Measurements from ENCODE around the gene GABRB3. TPM values are rescaled to one million over a fixed set of nuclear protein-coding genes. Genes with fewer than 3 reads are reported as not detected.

Gene GABRB3
- total RNA-seq, 2 donors from 2014 or later, result 0.07 TPM; not detected in 1

GRCh38 chr15:26661107-26661506, 111.8 kb downstream of the GABRB3 start:
- H3K9me3 Mint-ChIP-seq, result peaks cover 2 to 4% of the 10 kb centered on the region in 2 donors
- H3K4me3 Mint-ChIP-seq, result no peak overlapping the region
- peaks cover 0 to 2% of the 10 kb centered on the region in 2 donors for H3K36me3 Mint-ChIP-seq (ENCODE audit: insufficient read depth in 2 of 2)
- H3K4me1 Mint-ChIP-seq (ENCODE audit: low read depth), result no peaks in the 10 kb centered on the region
- no peak overlapping the region for H3K27ac Mint-ChIP-seq
- DNase-seq, result no peak
- no peaks in the 10 kb centered on the region for H3K27me3 Mint-ChIP-seq (ENCODE audit: low read depth)
- ATAC-seq (replicated peaks in 1 of 2), result no peak

GRCh38 chr15:26660241-26660640, 112.6 kb downstream of the GABRB3 start:
- ATAC-seq (replicated peaks in 1 of 2), result no peak
- H3K4me1 Mint-ChIP-seq (ENCODE audit: low read depth), result no peaks in the 10 kb centered on the region
- H3K4me3 Mint-ChIP-seq, result no peak overlapping the region
- no peak overlapping the region for H3K27ac Mint-ChIP-seq
- H3K9me3 Mint-ChIP-seq, result peaks cover 2 to 4% of the 10 kb centered on the region in 2 donors
- H3K36me3 Mint-ChIP-seq (ENCODE audit: insufficient read depth in 2 of 2), result peaks cover 0 to 2% of the 10 kb centered on the region in 2 donors
- H3K27me3 Mint-ChIP-seq (ENCODE audit: low read depth), result no peaks in the 10 kb centered on the region
- no peak for DNase-seq

GRCh38 chr15:26658290-26658689, 114.6 kb downstream of the GABRB3 start:
- Mint-ChIP-seq H3K4me1 (ENCODE audit: low read depth) (no peaks in the 10 kb centered on the region), H3K36me3 (ENCODE audit: insufficient read depth in 2 of 2) (peaks cover 0 to 4% of the 10 kb centered on the region in 2 donors), H3K4me3 (no peak overlapping the region), H3K9me3 (peaks cover 2 to 3% of the 10 kb centered on the region in 2 donors), H3K27me3 (ENCODE audit: low read depth) (no peaks in the 10 kb centered on the region), H3K27ac (no peak overlapping the region)
- no peak for DNase-seq
- no peak for ATAC-seq (replicated peaks in 1 of 2)

GRCh38 chr15:26656080-26656479, 116.8 kb downstream of the GABRB3 start:
- no peaks in the 10 kb centered on the region for H3K27me3 Mint-ChIP-seq (ENCODE audit: low read depth)
- peaks cover 0 to 4% of the 10 kb centered on the region in 2 donors for H3K36me3 Mint-ChIP-seq (ENCODE audit: insufficient read depth in 2 of 2)
- H3K4me1 Mint-ChIP-seq (ENCODE audit: low read depth), result no peaks in the 10 kb centered on the region
- ATAC-seq (replicated peaks in 1 of 2) (no peak), DNase-seq (no peak)
- peaks cover 5 to 6% of the 10 kb centered on the region in 2 donors for H3K9me3 Mint-ChIP-seq
- no peak overlapping the region for H3K27ac Mint-ChIP-seq
- H3K4me3 Mint-ChIP-seq, result no peak overlapping the region

GRCh38 chr15:26651909-26652308, 121.0 kb downstream of the GABRB3 start:
- Mint-ChIP-seq H3K36me3 (ENCODE audit: insufficient read depth in 2 of 2) (peaks cover 0 to 1% of the 10 kb centered on the region in 2 donors), H3K27me3 (ENCODE audit: low read depth) (no peaks in the 10 kb centered on the region), H3K4me3 (no peak overlapping the region)

GRCh38 chr15:26648676-26649075, 124.2 kb downstream of the GABRB3 start:
- ATAC-seq (replicated peaks in 1 of 2), result no peak
- DNase-seq, result no peak
- Mint-ChIP-seq H3K4me1 (ENCODE audit: low read depth) (no peaks in the 10 kb centered on the region), H3K9me3 (peaks cover 12% of the 10 kb centered on the region in 2 donors), H3K27ac (no peak overlapping the region), H3K36me3 (ENCODE audit: insufficient read depth in 2 of 2) (peaks cover 0 to 1% of the 10 kb centered on the region in 2 donors), H3K4me3 (no peak overlapping the region), H3K27me3 (ENCODE audit: low read depth) (no peaks in the 10 kb centered on the region)

More at GRCh38 chr15:26651909-26652308, 121.0 kb downstream of the GABRB3 start:
- H3K9me3 Mint-ChIP-seq, result peaks cover 10 to 12% of the 10 kb centered on the region in 2 donors
- no peak for ATAC-seq (replicated peaks in 1 of 2)
- DNase-seq, result no peak
- no peaks in the 10 kb centered on the region for H3K4me1 Mint-ChIP-seq (ENCODE audit: low read depth)
- H3K27ac Mint-ChIP-seq, result no peak overlapping the region

GRCh38 chr15:26644948-26645347, 127.9 kb downstream of the GABRB3 start:
- Mint-ChIP-seq H3K4me3 (no peak overlapping the region), H3K27me3 (ENCODE audit: low read depth) (no peaks in the 10 kb centered on the region), H3K27ac (no peak overlapping the region), H3K4me1 (ENCODE audit: low read depth) (no peaks in the 10 kb centered on the region), H3K9me3 (peaks cover 8 to 9% of the 10 kb centered on the region in 2 donors), H3K36me3 (ENCODE audit: insufficient read depth in 2 of 2) (no peaks in the 10 kb centered on the region)
- DNase-seq, result no peak
- ATAC-seq (replicated peaks in 1 of 2), result no peak

GRCh38 chr15:26641144-26641543, 131.7 kb downstream of the GABRB3 start:
- ATAC-seq (replicated peaks in 1 of 2), result no peak
- Mint-ChIP-seq H3K4me3 (no peak overlapping the region), H3K9me3 (peaks cover 1 to 12% of the 10 kb centered on the region in 2 donors), H3K27ac (no peak overlapping the region), H3K4me1 (ENCODE audit: low read depth) (no peaks in the 10 kb centered on the region), H3K27me3 (ENCODE audit: low read depth) (no peaks in the 10 kb centered on the region), H3K36me3 (ENCODE audit: insufficient read depth in 2 of 2) (no peaks in the 10 kb centered on the region)
- no peak for DNase-seq

- ATAC-seq (replicated peaks in 1 of 2) (no peak), DNase-seq (no peak)
- H3K27ac Mint-ChIP-seq, result no peak overlapping the region
Measured at GRCh38 chr15:26640601-26641000, 132.3 kb downstream of the GABRB3 start.

GRCh38 chr15:26639966-26640365, 132.9 kb downstream of the GABRB3 start:
- Mint-ChIP-seq H3K27me3 (ENCODE audit: low read depth) (no peaks in the 10 kb centered on the region), H3K4me3 (no peak overlapping the region), H3K27ac (no peak overlapping the region), H3K36me3 (ENCODE audit: insufficient read depth in 2 of 2) (no peaks in the 10 kb centered on the region), H3K9me3 (peaks cover 1 to 12% of the 10 kb centered on the region in 2 donors), H3K4me1 (ENCODE audit: low read depth) (no peaks in the 10 kb centered on the region)
- no peak for ATAC-seq (replicated peaks in 1 of 2)
- no peak for DNase-seq

More at GRCh38 chr15:26640601-26641000, 132.3 kb downstream of the GABRB3 start:
- H3K36me3 Mint-ChIP-seq (ENCODE audit: insufficient read depth in 2 of 2), result no peaks in the 10 kb centered on the region
- no peaks in the 10 kb centered on the region for H3K4me1 Mint-ChIP-seq (ENCODE audit: low read depth)
- no peaks in the 10 kb centered on the region for H3K27me3 Mint-ChIP-seq (ENCODE audit: low read depth)
- no peak overlapping the region for H3K4me3 Mint-ChIP-seq
- H3K9me3 Mint-ChIP-seq, result peaks cover 1 to 12% of the 10 kb centered on the region in 2 donors

GRCh38 chr15:26635614-26636013, 137.3 kb downstream of the GABRB3 start:
- H3K4me1 Mint-ChIP-seq (ENCODE audit: low read depth), result no peaks in the 10 kb centered on the region
- H3K36me3 Mint-ChIP-seq (ENCODE audit: insufficient read depth in 2 of 2), result peaks cover 0 to 1% of the 10 kb centered on the region in 2 donors
- H3K27me3 Mint-ChIP-seq (ENCODE audit: low read depth), result no peaks in the 10 kb centered on the region
- H3K4me3 Mint-ChIP-seq, result no peak overlapping the region
- H3K27ac Mint-ChIP-seq, result no peak overlapping the region
- DNase-seq, result no peak
- H3K9me3 Mint-ChIP-seq, result peaks cover 3 to 10% of the 10 kb centered on the region in 2 donors
- ATAC-seq (replicated peaks in 1 of 2), result no peak

- Mint-ChIP-seq H3K4me1 (ENCODE audit: low read depth) (no peaks in the 10 kb centered on the region), H3K9me3 (peaks cover 3 to 10% of the 10 kb centered on the region in 2 donors), H3K27me3 (ENCODE audit: low read depth) (no peaks in the 10 kb centered on the region), H3K36me3 (ENCODE audit: insufficient read depth in 2 of 2) (peaks cover 0 to 1% of the 10 kb centered on the region in 2 donors), H3K4me3 (no peak overlapping the region), H3K27ac (no peak overlapping the region)
- DNase-seq (no peak), ATAC-seq (replicated peaks in 1 of 2) (no peak)
Measured at GRCh38 chr15:26635105-26635504, 137.8 kb downstream of the GABRB3 start.

- no peak overlapping the region for H3K27ac Mint-ChIP-seq
- H3K4me1 Mint-ChIP-seq (ENCODE audit: low read depth), result no peaks in the 10 kb centered on the region
- H3K27me3 Mint-ChIP-seq (ENCODE audit: low read depth), result no peaks in the 10 kb centered on the region
- no peak for DNase-seq
- peaks cover 0 to 1% of the 10 kb centered on the region in 2 donors for H3K36me3 Mint-ChIP-seq (ENCODE audit: insufficient read depth in 2 of 2)
- H3K9me3 Mint-ChIP-seq, result peaks cover 3 to 8% of the 10 kb centered on the region in 2 donors
- no peak for ATAC-seq (replicated peaks in 1 of 2)
- no peak overlapping the region for H3K4me3 Mint-ChIP-seq
Measured at GRCh38 chr15:26634319-26634718, 138.5 kb downstream of the GABRB3 start.

GRCh38 chr15:26632500-26632899, 140.4 kb downstream of the GABRB3 start:
- no peak overlapping the region for H3K4me3 Mint-ChIP-seq
- H3K9me3 Mint-ChIP-seq, result peaks cover 6% of the 10 kb centered on the region in 2 donors
- DNase-seq (no peak), ATAC-seq (replicated peaks in 1 of 2) (no peak)
- no peaks in the 10 kb centered on the region for H3K27me3 Mint-ChIP-seq (ENCODE audit: low read depth)
- H3K36me3 Mint-ChIP-seq (ENCODE audit: insufficient read depth in 2 of 2), result peaks cover 3% of the 10 kb centered on the region in 2 donors
- H3K27ac Mint-ChIP-seq, result no peak overlapping the region
- H3K4me1 Mint-ChIP-seq (ENCODE audit: low read depth), result no peaks in the 10 kb centered on the region

All from activated T-cell treated with anti-CD3 and anti-CD28 coated beads, Interleukin-2, amount 50 U/mL, for 72 hours (primary cell).